Activated T-helper 2 cell treated with anti-CD3 and anti-CD28 coated beads, Interferon-gamma antibody, Interleukin-2, Interleukin-4, amounts not matched to agents 10 μg/mL and 5 μg/mL and 100 μg/mL, durations not matched to agents 14 hours and 24 hours and 36 hours (primary cell): ENCODE measurements around the gene KLK2. TPM values are rescaled to one million over a fixed set of nuclear protein-coding genes. Genes with fewer than 3 reads are reported as not detected.

Experiments
- DNase-seq: peaks from one replicate; pipeline ENCODE4 v3.0.0; 2021; ENCODE audit warnings: low spot score
- H3K27ac Mint-ChIP-seq: one replicate; pipeline ENCODE4 v1.8.0; 2021; ENCODE audit warnings: mixed read lengths
- H3K27me3 Mint-ChIP-seq: one replicate; pipeline ENCODE4 v1.8.0; 2021; ENCODE audit warnings: low read depth, mixed read lengths
- H3K36me3 Mint-ChIP-seq: one replicate; pipeline ENCODE4 v1.8.0; 2021; ENCODE audit warnings: low read depth, mixed read lengths
- H3K4me1 Mint-ChIP-seq: one replicate; pipeline ENCODE4 v1.8.0; 2021; ENCODE audit warnings: low read depth, mixed read lengths
- H3K4me3 Mint-ChIP-seq: one replicate; pipeline ENCODE4 v1.8.0; 2021; ENCODE audit warnings: low read depth, mild to moderate bottlenecking, moderate library complexity, mixed read lengths
- H3K9me3 Mint-ChIP-seq: one replicate; pipeline ENCODE4 v1.8.0; 2021; ENCODE audit warnings: mixed read lengths
- intact Hi-C: fragments of 100-400 bp; cut with micrococcal nuclease; formaldehyde crosslinking; loops from one replicate; pipeline ENCODE4 v1.15.1; 2023
- total RNA-seq: library from RNA; stranded (reverse); gene quantifications from 2 replicates; pipeline ENCODE4 v1.2.3, GENCODE V29; 2022

The KLK2 gene
- total RNA-seq, 1 donor from 2014 or later = not detected

GRCh38 chr19:50906217-50906616, 33.0 kb downstream of the KLK2 start:
- no peak overlapping the region for H3K4me3 Mint-ChIP-seq
- H3K9me3 Mint-ChIP-seq = no peaks in the 10 kb centered on the region
- no peak overlapping the region for H3K27ac Mint-ChIP-seq
- intact Hi-C loops = loop anchor here (1.0 kb wide), 1 partner anchor 16 kb away; no protein-coding TSS in a partner anchor
- no peaks in the 10 kb centered on the region for H3K36me3 Mint-ChIP-seq
- peak; percentile 15 for DNase-seq
- H3K4me1 Mint-ChIP-seq = peaks cover 4% of the 10 kb centered on the region
- peaks cover 36% of the 10 kb centered on the region for H3K27me3 Mint-ChIP-seq

DNA sequence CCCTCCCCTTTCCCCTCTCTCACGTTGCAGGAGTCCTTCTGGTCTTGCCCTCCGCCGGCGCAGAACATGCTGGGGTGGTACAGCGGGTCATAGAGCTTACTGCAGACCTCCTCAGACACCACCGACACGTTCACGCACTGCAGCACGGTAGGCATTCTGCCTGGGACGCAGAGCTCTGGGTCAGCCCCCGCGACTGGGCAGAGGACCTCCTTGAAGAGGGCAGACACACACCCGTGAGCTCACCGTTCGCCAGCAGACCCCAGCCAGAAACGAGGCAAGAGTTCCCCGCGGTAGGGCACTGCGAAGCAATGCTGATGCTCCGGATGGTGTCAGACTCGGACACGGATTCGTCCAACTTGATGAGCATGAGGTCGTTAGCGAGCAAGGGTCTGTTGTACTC, 35.1 kb downstream of the KLK2 start:
- no peak for DNase-seq
- H3K9me3 Mint-ChIP-seq = no peaks in the 10 kb centered on the region
- intact Hi-C loops = no loop called here
- H3K27ac Mint-ChIP-seq = no peak overlapping the region
- no peak overlapping the region for H3K4me3 Mint-ChIP-seq
- no peaks in the 10 kb centered on the region for H3K36me3 Mint-ChIP-seq
- peaks cover 4% of the 10 kb centered on the region for H3K4me1 Mint-ChIP-seq
- H3K27me3 Mint-ChIP-seq = peaks cover 36% of the 10 kb centered on the region

DNA sequence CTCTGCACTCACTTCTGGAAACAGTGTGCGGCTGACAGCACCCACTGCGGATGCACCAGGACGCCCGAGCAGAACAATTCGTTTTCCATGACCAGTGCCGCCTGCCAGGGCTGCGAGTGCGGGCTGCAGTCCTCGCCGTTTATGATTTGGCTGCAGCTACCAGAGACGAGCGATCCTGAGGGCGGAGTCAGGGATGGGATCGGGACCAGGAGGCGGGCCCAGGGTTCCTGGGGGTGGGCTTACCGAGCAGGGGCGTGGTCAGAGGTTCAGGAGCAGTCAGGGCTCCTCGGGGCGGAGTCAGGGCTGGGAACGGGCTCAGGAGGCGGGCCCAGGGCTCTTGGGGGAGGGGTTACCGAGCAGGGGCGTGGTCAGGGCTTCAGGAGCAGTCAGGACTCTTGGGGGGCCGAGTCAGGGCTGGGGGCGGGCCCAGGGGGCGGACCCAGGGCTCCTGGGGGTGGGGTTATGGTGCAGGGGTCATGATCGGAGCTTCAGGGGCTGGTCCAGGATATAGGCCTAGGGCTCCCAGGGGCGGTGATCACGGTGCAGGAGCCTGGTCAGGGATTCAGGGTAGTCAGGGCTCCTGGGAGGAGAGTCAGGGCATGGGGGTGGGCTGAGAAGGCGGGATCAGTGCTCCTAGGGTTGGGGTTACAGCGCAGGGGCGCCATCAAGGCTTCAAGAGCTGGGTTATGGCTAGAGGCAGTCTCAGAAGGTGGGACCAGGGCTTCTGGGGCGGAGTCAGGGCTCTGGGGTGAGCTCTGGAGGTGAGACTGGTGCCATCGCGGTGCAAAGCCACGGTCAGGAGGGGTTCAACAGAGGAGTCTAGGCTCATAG, 36.2 kb downstream of the KLK2 start:
- intact Hi-C loops = no loop called here
- Mint-ChIP-seq H3K4me1 (peaks cover 4% of the 10 kb centered on the region), H3K9me3 (no peaks in the 10 kb centered on the region), H3K4me3 (no peak overlapping the region), H3K36me3 (no peaks in the 10 kb centered on the region), H3K27ac (no peak overlapping the region), H3K27me3 (peaks cover 36% of the 10 kb centered on the region)
- DNase-seq = peak; percentile 38

- peaks cover 36% of the 10 kb centered on the region for H3K27me3 Mint-ChIP-seq
- DNase-seq = no peak
- no peaks in the 10 kb centered on the region for H3K9me3 Mint-ChIP-seq
- intact Hi-C loops = no loop called here
- H3K36me3 Mint-ChIP-seq = no peaks in the 10 kb centered on the region
- no peak overlapping the region for H3K27ac Mint-ChIP-seq
- no peak overlapping the region for H3K4me3 Mint-ChIP-seq
- H3K4me1 Mint-ChIP-seq = peaks cover 4% of the 10 kb centered on the region
Measured at GRCh38 chr19:50910722-50911121, 37.5 kb downstream of the KLK2 start.

GRCh38 chr19:50911206-50912101, 38.2 kb downstream of the KLK2 start, which contains the start of gene KLK4:
Gene KLK4, minus strand, starts transcription at chr19:50911395. Its CDS starts 657 bp downstream, at chr19:50910738.
- no peaks in the 10 kb centered on the region for H3K36me3 Mint-ChIP-seq
- H3K4me3 Mint-ChIP-seq = no peak within 1 kb of the TSS
- intact Hi-C loops = no loop called here
- DNase-seq = no peak
- H3K27ac Mint-ChIP-seq = no peak within 1 kb of the TSS
- no peaks in the 10 kb centered on the region for H3K9me3 Mint-ChIP-seq
- peaks cover 4% of the 10 kb centered on the region for H3K4me1 Mint-ChIP-seq
- peaks cover 33% of the 10 kb centered on the region for H3K27me3 Mint-ChIP-seq

- intact Hi-C loops = no loop called here
- no peaks in the 10 kb centered on the region for H3K9me3 Mint-ChIP-seq
- no peak for DNase-seq
- peaks cover 4% of the 10 kb centered on the region for H3K4me1 Mint-ChIP-seq
- H3K36me3 Mint-ChIP-seq = no peaks in the 10 kb centered on the region
- peaks cover 32% of the 10 kb centered on the region for H3K27me3 Mint-ChIP-seq
- no peak overlapping the region for H3K4me3 Mint-ChIP-seq
- H3K27ac Mint-ChIP-seq = no peak overlapping the region
Measured at GRCh38 chr19:50912102-50912599, 38.9 kb downstream of the KLK2 start.

DNA sequence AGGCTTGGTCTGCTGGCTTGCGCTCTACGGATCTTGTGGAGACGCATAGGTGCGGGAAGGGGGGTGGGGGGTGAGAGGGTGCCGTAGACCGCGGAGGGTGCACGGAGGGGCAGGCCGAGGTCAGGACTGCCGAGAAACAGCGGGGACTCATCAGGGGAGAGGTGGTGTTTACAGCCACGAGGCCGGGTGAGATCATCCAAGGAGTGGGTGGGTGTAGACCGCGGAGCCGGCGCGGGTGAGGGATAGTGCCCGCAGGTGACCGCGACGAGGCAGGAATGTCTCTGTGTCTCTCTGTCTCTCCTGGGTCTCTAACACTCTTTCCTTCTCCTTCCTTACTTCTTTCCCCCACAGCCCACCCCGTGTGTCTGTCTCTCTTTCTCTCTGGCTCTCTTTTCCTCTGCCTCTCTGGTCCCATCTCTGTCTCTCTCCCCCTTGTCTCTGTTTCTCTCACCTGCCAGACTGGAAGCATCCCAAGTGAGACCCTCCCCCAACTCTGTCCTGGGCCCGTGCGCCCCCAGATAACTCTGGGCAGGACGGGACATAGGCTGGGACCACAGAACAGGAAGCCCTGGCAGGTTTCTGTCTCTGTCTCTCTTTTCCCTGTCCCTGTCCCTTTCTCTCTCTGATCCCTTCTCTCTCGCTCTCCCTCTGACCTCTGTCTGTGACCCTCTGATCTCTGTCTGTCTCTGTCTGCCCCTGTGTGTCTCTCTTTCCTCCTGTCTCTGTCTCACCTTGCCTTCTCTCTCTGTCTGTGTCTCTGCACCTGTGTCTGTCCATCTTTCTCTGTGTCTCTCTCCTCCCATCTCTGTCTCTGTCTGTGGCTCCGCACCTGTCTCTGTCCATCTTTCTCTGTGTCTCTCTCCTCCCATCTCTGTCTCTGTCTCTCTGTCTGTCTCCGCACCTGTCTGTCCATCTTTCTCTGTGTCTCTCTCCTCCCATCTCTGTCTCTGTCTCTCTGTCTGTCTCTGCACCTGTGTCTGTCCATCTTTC, 39.8 kb downstream of the KLK2 start:
- intact Hi-C loops = no loop called here
- no peaks in the 10 kb centered on the region for H3K9me3 Mint-ChIP-seq
- H3K27me3 Mint-ChIP-seq = peaks cover 29% of the 10 kb centered on the region
- no peak overlapping the region for H3K4me3 Mint-ChIP-seq
- peaks cover 4% of the 10 kb centered on the region for H3K4me1 Mint-ChIP-seq
- DNase-seq = no peak
- H3K27ac Mint-ChIP-seq = no peak overlapping the region
- no peaks in the 10 kb centered on the region for H3K36me3 Mint-ChIP-seq

DNA sequence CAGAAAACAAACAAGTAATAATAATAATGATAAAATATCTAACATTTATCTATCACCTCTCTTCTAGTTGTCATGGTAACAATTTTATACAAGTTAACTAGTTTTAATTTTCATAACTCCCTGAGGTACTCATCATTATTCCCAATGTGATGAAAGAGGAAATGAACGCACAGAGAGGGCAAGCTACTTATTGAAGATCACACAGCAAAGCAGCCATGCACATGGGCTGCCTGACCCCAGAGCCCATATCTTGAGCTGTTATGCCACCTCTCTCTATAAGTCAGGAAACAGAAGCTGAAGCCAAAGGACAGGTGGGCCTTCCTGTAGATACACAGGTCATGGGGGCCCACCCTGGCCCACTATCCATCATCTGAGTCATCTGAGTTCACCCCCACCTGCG, 42.8 kb downstream of the KLK2 start:
- Mint-ChIP-seq H3K27ac (no peak overlapping the region), H3K27me3 (peaks cover 12% of the 10 kb centered on the region), H3K4me1 (no peaks in the 10 kb centered on the region), H3K9me3 (no peaks in the 10 kb centered on the region), H3K4me3 (no peak overlapping the region), H3K36me3 (no peaks in the 10 kb centered on the region)
- intact Hi-C loops = no loop called here
- no peak for DNase-seq

DNA sequence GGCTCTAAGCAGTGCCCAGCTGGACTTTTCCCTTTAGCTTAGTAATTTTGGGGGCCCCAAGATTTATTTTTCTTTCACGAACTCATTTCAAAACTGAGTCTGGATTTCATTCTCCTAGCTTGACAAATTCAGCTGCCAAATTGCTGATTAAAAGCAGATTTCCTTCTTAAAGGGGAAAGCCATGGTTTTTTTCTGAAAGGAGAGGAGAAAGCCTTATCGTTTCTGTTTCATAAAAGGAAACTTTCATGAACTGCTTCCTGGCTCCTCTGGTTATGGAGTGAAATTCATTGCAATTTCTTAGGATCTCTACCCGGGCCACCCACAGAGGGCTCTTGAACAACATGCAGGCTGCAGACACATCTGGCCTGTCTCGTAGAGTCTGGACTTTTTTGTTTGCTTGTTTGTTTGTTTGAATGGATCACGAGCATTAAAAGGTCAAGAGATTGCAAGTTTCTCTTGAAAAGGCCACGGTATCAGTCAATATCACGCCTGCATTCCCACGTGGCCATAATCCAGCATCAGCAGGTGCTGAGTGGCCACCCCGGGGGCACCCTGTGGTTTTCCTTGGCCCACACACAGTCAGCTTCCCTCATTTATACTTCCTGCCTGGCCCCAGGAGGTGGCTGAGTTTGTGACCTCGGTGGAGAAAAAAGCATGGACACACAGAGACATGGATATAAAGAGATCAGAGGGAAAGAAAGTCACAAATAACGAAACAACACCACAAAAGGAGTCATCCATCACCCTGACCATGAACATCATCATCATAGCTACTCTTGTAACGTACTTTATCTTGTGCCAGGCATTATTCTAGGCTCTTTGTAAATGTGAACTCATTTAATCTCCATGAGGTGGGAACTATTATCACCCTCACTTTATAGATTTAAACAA, 48.4 kb downstream of the KLK2 start:
- DNase-seq = no peak
- Mint-ChIP-seq H3K27me3 (peaks cover 26% of the 10 kb centered on the region), H3K4me3 (no peak overlapping the region), H3K9me3 (no peaks in the 10 kb centered on the region), H3K4me1 (peaks cover 8% of the 10 kb centered on the region), H3K36me3 (no peaks in the 10 kb centered on the region), H3K27ac (no peak overlapping the region)
- intact Hi-C loops = loop anchor here (1.0 to 10.0 kb wide), 5 partner anchors 15 to 384 kb away; partner anchors contain the start of gene KLK15

DNA sequence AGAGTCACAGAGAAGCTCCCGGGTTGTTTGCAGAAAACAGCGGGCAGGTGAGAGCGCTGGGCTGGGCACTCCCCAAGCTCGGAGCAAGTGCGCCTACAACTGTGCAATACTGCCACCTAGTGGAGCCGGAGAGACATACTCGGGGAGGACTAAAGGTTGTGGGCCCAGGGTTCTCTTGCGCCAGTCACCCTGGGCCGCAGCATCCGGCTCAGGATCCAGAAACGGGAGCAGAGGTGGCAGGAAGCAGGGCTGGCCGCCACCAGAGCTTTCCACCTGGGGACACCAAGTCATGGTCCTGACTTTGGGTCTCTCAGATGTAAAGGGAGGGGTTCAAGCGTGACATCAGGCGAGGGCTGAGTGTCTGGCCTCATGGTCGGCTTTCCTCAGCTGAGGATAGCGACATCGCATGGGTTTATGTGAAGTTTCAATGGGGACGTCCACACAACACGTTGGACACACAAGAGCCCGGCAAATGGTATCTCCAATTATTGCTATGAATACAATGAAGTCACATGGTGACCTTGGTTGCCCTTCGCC, 49.1 kb downstream of the KLK2 start:
- Mint-ChIP-seq H3K27ac (no peak overlapping the region), H3K4me3 (no peak overlapping the region), H3K4me1 (peaks cover 8% of the 10 kb centered on the region), H3K36me3 (no peaks in the 10 kb centered on the region), H3K9me3 (no peaks in the 10 kb centered on the region), H3K27me3 (peaks cover 26% of the 10 kb centered on the region)
- intact Hi-C loops = loop anchor here (1.0 to 10.0 kb wide), 5 partner anchors 16 to 385 kb away; partner anchors contain the start of gene KLK15
- peak; percentile 70 for DNase-seq

DNA sequence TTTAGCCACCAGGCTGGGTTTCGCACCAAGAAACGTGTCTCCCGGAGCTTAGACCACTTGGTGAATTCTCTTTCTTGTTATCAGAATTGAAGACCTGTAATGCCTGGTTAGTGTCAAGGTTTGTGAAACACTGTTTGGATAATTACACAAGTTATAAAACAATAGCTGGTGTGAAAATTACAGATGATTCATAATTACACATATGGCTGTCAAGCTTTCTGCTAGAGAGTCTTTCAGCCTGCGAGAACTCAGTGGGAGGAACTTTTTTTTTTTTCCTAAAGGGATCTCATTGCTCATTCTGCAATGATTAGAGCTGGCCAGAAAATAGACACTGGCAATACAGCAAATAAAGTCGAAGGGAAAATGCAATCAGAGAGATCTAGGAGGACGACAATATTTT, 51.3 kb downstream of the KLK2 start:
- Mint-ChIP-seq H3K27me3 (peaks cover 21% of the 10 kb centered on the region), H3K27ac (no peak overlapping the region), H3K4me3 (no peak overlapping the region), H3K36me3 (no peaks in the 10 kb centered on the region), H3K9me3 (no peaks in the 10 kb centered on the region), H3K4me1 (peaks cover 8% of the 10 kb centered on the region)
- intact Hi-C loops = loop anchor here (10.0 kb wide), 2 partner anchors 90 to 140 kb away; partner anchors contain the start of gene KLK15
- DNase-seq = no peak
